Measurements from ENCODE around the gene LMO7.

GRCh38 chr13:75806117-75806516 is 170.0 kb downstream of the LMO7 start:
- TF ChIP-seq CTCF (conservative IDR thresholded peaks at IDR 0.05; ENCODE audit: low read depth, low read length) (no peak), USF2 (IDR thresholded peaks at IDR 0.05; ENCODE audit: low read depth, low read length) (no peak), POLR2A (IDR thresholded peaks at IDR 0.05; ENCODE audit: low read depth, low read length) (no peak)
